NCI-H1048 (cell line): Measurements from ENCODE around the gene NIFK.
"Not testable (repeated sequence)": the region's sequence is repeated elsewhere in the genome, so short reads cannot be mapped to it uniquely, and the experiment has no call there.

Experiments
- DNase-seq: peaks from one replicate; lab custom pipeline; 2025; lab: John Stamatoyannopoulos, UW

The NIFK gene

GRCh38 chr2:121694398-121695170, 42.1 kb downstream of the NIFK start:
- DNase-seq = no peak

- DNase-seq = not testable (repeated sequence)
These were observed 46.1 kb downstream of the NIFK start for GRCh38 chr2:121690572-121690971.

- no peak for DNase-seq
These were observed 46.6 kb downstream of the NIFK start for GRCh38 chr2:121690095-121690494.

GRCh38 chr2:121689356-121689755, 47.3 kb downstream of the NIFK start:
- no peak for DNase-seq

GRCh38 chr2:121688820-121689219, 47.9 kb downstream of the NIFK start:
- DNase-seq = no peak

- DNase-seq = no peak
These were observed 49.8 kb downstream of the NIFK start for GRCh38 chr2:121686902-121687301.

GRCh38 chr2:121686218-121686617, 50.5 kb downstream of the NIFK start:
- no peak for DNase-seq

GRCh38 chr2:121682396-121683298, 54.0 kb downstream of the NIFK start:
- no peak for DNase-seq

- no peak for DNase-seq
These were observed 58.8 kb downstream of the NIFK start for GRCh38 chr2:121677855-121678254.
